ENCODE results near the gene CCL20. TPM values are rescaled to one million over a fixed set of nuclear protein-coding genes. Genes with fewer than 3 reads are reported as not detected.

CCL20 gene
- total and polyA plus RNA-seq, 2 of the 8 experiments (the other 6 are each of a cell fraction or from before 2014, with no cell fraction given): not detected

GRCh38 chr2:227816507-227817294, 3.1 kb downstream of the CCL20 start (continued):
- TF ChIP-seq CHD7 (IDR thresholded peaks at IDR 0.05; ENCODE audit: insufficient replicate concordance, low read length) (no peak), GABPA (IDR thresholded peaks at IDR 0.05; ENCODE audit: borderline replicate concordance, insufficient read depth, low read length) (no peak), SP4 (IDR thresholded peaks at IDR 0.05; ENCODE audit: low read length) (no peak), SAP30 (IDR thresholded peaks at IDR 0.05; ENCODE audit: insufficient read depth, insufficient replicate concordance, low read length) (no peak), TBP (IDR thresholded peaks at IDR 0.05; ENCODE audit: low read depth, low read length) (no peak)

Measured in H1 (cell line).